ENCODE measurements around the gene PMEL.
A peak's percentile ranks its signal among the peaks of the same experiment; 100 is the strongest.
"Not testable (repeated sequence)": the region's sequence is repeated elsewhere in the genome, so short reads cannot be mapped to it uniquely, and the experiment has no call there.

The PMEL gene

GRCh38 chr12:55984861-55985260 is 19.0 kb upstream of the PMEL start:
- no peak for DNase-seq (ENCODE audit: extremely low spot score, insufficient read length, low read depth)
- no peak for FAIRE-seq

GRCh38 chr12:55983232-55983842 is 17.5 kb upstream of the PMEL start:
- DNase-seq (ENCODE audit: extremely low spot score, insufficient read length, low read depth) (no peak), FAIRE-seq (no peak)

GRCh38 chr12:55982319-55982936 is 16.6 kb upstream of the PMEL start:
- DNase-seq (ENCODE audit: extremely low spot score, insufficient read length, low read depth) (peak; percentile 36), FAIRE-seq (peak; percentile 83)

- not testable (repeated sequence) for FAIRE-seq; DNase-seq (ENCODE audit: extremely low spot score, insufficient read length, low read depth)
Measured at GRCh38 chr12:55981882-55982281, 16.0 kb upstream of the PMEL start.

GRCh38 chr12:55979069-55979468 is 13.2 kb upstream of the PMEL start:
- DNase-seq (ENCODE audit: extremely low spot score, insufficient read length, low read depth) (no peak), FAIRE-seq (no peak)

- FAIRE-seq, result no peak
- no peak for DNase-seq (ENCODE audit: extremely low spot score, insufficient read length, low read depth)
Measured at GRCh38 chr12:55978393-55978792, 12.6 kb upstream of the PMEL start.

- FAIRE-seq, result no peak
- DNase-seq (ENCODE audit: extremely low spot score, insufficient read length, low read depth), result no peak
Measured at GRCh38 chr12:55974308-55974730, 8.5 kb upstream of the PMEL start.

GRCh38 chr12:55973599-55974307 is 7.9 kb upstream of the PMEL start, which contains the start of gene RAB5B:
TSS of gene RAB5B (plus strand) at chr12:55974078. CDS start at chr12:55986961, 12,883 bp downstream.
- FAIRE-seq, result peak; percentile 100
- peak; percentile 88 for DNase-seq (ENCODE audit: extremely low spot score, insufficient read length, low read depth)

GRCh38 chr12:55972911-55973598 is 7.2 kb upstream of the PMEL start:
- DNase-seq (ENCODE audit: extremely low spot score, insufficient read length, low read depth), result no peak
- peak; percentile 45 for FAIRE-seq

- DNase-seq (ENCODE audit: extremely low spot score, insufficient read length, low read depth) (no peak), FAIRE-seq (no peak)
Measured at GRCh38 chr12:55972456-55972855, 6.6 kb upstream of the PMEL start.

GRCh38 chr12:55972042-55972441 is 6.2 kb upstream of the PMEL start:
- no peak for DNase-seq (ENCODE audit: extremely low spot score, insufficient read length, low read depth)

GRCh38 chr12:55970775-55971174 is 4.9 kb upstream of the PMEL start:
- DNase-seq (ENCODE audit: extremely low spot score, insufficient read length, low read depth) (no peak), FAIRE-seq (no peak)

More at GRCh38 chr12:55972042-55972441, 6.2 kb upstream of the PMEL start:
- FAIRE-seq, result no peak

GRCh38 chr12:55969356-55969755 is 3.5 kb upstream of the PMEL start:
- FAIRE-seq, result no peak

GRCh38 chr12:55966408-55967281 is 803 bp upstream of the PMEL start, which contains the start of gene CDK2:
TSS of gene CDK2 (plus strand) at chr12:55966830. CDS start at chr12:55967009, 179 bp downstream.
- DNase-seq (ENCODE audit: extremely low spot score, insufficient read length, low read depth), result peak; percentile 87
- peak; percentile 89 for FAIRE-seq

More at GRCh38 chr12:55969356-55969755, 3.5 kb upstream of the PMEL start:
- DNase-seq (ENCODE audit: extremely low spot score, insufficient read length, low read depth), result no peak

GRCh38 chr12:55965240-55965639 is 602 bp downstream of the PMEL start:
- FAIRE-seq (no peak), DNase-seq (ENCODE audit: extremely low spot score, insufficient read length, low read depth) (no peak)

GRCh38 chr12:55963760-55964159 is 2.1 kb downstream of the PMEL start:
- FAIRE-seq, result no peak
- DNase-seq (ENCODE audit: extremely low spot score, insufficient read length, low read depth), result no peak

- no peak for FAIRE-seq
Measured at GRCh38 chr12:55957106-55957859, 8.6 kb downstream of the PMEL start.

GRCh38 chr12:55955800-55956508 is 9.9 kb downstream of the PMEL start:
- DNase-seq (ENCODE audit: extremely low spot score, insufficient read length, low read depth) (no peak), FAIRE-seq (no peak)

More at GRCh38 chr12:55957106-55957859, 8.6 kb downstream of the PMEL start:
- DNase-seq (ENCODE audit: extremely low spot score, insufficient read length, low read depth), result no peak
